ENCODE measurements around the gene CPT1B. TPM values are rescaled to one million over a fixed set of nuclear protein-coding genes. Genes with fewer than 3 reads are reported as not detected.

The CPT1B gene
- total RNA-seq, 4 donors from 2014 or later: 0.51 to 10.4 (median 7.2) TPM; not detected in 1

DNA sequence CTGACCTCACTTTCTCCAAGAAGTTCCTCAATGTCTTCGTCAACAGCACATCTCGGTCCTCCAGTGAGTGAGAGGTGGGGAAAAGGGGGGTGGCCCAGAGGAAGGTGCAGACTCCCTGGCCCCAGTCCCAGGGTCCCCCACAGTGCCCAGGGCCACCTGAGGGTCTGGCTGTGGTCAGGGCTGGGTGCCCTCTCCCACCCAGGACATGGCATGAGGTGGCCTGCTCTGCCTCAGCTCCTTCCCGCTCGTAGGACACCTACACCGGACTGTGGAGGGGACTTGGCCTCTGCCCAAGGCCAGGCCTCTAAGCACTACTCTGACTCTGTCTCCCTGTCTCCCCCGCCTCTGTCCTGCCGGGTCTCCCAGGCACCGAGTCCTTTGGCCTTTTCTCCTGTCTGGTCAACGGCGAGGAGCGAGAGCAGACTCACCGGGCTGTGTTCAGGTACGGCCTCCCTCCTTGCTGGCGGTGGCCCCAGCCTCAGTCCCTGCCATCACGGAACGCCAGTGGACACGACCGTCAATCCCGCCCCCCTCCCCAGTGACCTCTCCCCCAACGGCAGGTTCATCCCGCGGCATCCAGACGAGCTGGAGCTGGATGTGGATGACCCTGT lies 26.9 kb upstream of the CPT1B start:
- Histone ChIP-seq H3K4me3 (no peak overlapping the region), H3K27ac (no peak overlapping the region), H3K27me3 (peaks cover 0 to 3% of the 10 kb centered on the region in 2 donors), H3K9me3 (no peaks in the 10 kb centered on the region), H3K36me3 (no peaks in the 10 kb centered on the region), H3K4me1 (peaks cover 0 to 10% of the 10 kb centered on the region in 2 donors)
- TF ChIP-seq, protein P1, sequence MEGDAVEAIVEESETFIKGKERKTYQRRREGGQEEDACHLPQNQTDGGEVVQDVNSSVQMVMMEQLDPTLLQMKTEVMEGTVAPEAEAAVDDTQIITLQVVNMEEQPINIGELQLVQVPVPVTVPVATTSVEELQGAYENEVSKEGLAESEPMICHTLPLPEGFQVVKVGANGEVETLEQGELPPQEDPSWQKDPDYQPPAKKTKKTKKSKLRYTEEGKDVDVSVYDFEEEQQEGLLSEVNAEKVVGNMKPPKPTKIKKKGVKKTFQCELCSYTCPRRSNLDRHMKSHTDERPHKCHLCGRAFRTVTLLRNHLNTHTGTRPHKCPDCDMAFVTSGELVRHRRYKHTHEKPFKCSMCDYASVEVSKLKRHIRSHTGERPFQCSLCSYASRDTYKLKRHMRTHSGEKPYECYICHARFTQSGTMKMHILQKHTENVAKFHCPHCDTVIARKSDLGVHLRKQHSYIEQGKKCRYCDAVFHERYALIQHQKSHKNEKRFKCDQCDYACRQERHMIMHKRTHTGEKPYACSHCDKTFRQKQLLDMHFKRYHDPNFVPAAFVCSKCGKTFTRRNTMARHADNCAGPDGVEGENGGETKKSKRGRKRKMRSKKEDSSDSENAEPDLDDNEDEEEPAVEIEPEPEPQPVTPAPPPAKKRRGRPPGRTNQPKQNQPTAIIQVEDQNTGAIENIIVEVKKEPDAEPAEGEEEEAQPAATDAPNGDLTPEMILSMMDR (IDR thresholded peaks at IDR 0.05): no peak
- no peak for TF ChIP-seq POLR2A (IDR thresholded peaks at IDR 0.05)
- intact Hi-C loops (cut with DNase I; ENCODE audit: low total_unique reads): no loop called here
- DNase-seq: no peak

DNA sequence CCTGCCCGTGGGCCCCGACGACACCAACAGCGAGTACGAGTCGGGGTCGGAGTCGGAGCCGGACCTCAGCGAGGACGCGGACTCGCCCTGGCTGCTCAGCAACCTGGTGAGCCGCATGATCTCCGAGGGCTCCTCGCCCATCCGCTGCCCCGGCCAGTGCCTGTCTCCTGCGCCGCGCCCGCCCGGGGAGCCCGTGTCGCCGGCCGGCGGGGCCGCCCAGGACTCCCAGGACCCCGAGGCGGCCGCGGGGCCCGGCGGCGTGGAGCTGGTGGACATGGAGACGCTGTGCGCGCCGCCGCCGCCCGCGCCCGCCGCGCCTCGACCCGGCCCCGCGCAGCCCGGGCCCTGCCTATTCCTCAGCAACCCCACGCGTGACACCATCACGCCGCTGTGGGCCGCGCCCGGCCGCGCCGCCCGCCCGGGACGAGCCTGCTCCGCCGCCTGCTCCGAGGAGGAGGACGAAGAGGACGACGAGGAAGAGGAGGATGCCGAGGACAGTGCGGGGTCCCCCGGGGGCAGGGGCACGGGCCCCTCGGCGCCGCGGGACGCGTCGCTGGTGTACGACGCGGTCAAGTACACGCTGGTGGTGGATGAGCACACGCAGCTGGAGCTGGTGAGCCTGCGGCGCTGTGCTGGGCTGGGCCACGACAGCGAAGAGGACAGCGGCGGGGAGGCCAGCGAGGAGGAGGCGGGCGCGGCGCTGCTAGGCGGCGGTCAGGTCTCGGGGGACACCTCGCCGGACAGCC lies 26.2 kb upstream of the CPT1B start:
- DNase-seq: no peak
- Histone ChIP-seq H3K9me3 (no peaks in the 10 kb centered on the region), H3K4me3 (no peak overlapping the region), H3K4me1 (peaks cover 0 to 10% of the 10 kb centered on the region in 2 donors), H3K36me3 (no peaks in the 10 kb centered on the region), H3K27ac (no peak overlapping the region), H3K27me3 (peaks cover 0 to 3% of the 10 kb centered on the region in 2 donors)
- intact Hi-C loops (cut with DNase I; ENCODE audit: low total_unique reads): no loop called here
- no peak for TF ChIP-seq POLR2A (IDR thresholded peaks at IDR 0.05)
- TF ChIP-seq, protein P1 (IDR thresholded peaks at IDR 0.05): no peak

DNA sequence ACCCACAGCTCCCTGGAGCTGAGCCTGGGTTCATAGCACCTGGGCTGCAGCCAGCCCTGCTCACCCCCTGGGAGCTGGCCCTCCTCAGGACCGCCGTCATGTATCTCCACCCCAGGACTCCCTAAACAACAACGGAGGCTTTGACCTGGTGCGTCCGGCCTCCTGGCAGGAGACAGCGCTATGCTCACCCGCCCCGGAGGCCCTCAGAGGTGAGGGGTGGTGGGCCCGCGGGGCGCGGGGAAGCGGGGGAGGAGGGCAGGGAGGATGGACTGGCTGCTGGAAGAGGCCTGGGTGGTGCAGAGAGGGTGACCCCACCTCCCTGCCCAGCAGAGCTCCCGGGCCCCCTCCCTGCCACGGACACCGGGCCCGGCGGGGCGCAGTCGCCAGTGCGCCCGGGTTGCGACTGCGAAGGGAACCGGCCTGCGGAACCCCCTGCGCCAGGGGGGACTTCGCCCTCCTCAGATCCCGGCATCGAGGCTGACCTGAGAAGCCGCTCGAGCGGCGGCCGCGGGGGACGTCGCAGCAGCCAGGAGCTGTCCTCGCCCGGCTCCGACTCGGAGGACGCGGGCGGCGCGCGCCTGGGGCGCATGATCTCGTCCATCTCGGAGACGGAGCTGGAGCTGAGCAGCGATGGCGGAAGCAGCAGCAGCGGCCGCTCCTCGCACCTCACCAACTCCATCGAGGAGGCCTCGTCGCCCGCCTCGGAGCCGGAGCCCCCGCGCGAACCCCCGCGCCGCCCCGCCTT lies 25.5 kb upstream of the CPT1B start:
- intact Hi-C loops (cut with DNase I; ENCODE audit: low total_unique reads): no loop called here
- H3K27me3 ChIP-seq: peaks cover 0 to 3% of the 10 kb centered on the region in 2 donors

DNA sequence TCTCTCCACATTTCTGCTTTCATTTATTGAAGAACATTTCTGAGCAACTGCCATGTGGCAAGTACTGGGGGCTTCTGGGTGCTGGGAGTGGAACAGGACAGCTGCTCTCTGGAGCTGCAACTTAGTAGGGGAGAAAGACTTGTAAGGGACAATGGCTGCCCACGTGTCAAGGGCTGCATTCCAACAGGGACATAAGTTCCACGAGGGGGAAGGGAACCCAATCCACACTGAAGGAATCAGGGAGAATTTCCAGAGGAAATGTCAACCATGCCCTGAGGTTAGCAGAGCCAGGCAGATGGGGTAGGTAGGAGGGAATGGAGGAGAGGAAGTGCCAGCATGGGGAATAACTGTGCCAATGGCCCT lies 24.1 kb upstream of the CPT1B start:
- TF ChIP-seq, protein P1 (IDR thresholded peaks at IDR 0.05): no peak
- no peak for TF ChIP-seq POLR2A (IDR thresholded peaks at IDR 0.05)
- Histone ChIP-seq H3K27ac (no peak overlapping the region), H3K4me3 (no peak overlapping the region), H3K9me3 (no peaks in the 10 kb centered on the region), H3K4me1 (peaks cover 0 to 10% of the 10 kb centered on the region in 2 donors), H3K36me3 (no peaks in the 10 kb centered on the region), H3K27me3 (peaks cover 0 to 3% of the 10 kb centered on the region in 2 donors)
- intact Hi-C loops (cut with DNase I; ENCODE audit: low total_unique reads): no loop called here
- no peak for DNase-seq

More for the DNA sequence above, 25.5 kb upstream of the CPT1B start:
- no peak overlapping the region for H3K4me3 ChIP-seq
- H3K4me1 ChIP-seq: peaks cover 0 to 10% of the 10 kb centered on the region in 2 donors
- H3K9me3 ChIP-seq: no peaks in the 10 kb centered on the region
- TF ChIP-seq, protein P1 (IDR thresholded peaks at IDR 0.05): no peak
- TF ChIP-seq POLR2A (IDR thresholded peaks at IDR 0.05): no peak
- no peaks in the 10 kb centered on the region for H3K36me3 ChIP-seq
- DNase-seq: no peak
- H3K27ac ChIP-seq: no peak overlapping the region

All from uterus (tissue), 4 donors.